ENCODE measurements around the gene LNPEP. TPM values are rescaled to one million over a fixed set of nuclear protein-coding genes. Genes with fewer than 3 reads are reported as not detected.

The LNPEP gene
- total RNA-seq, 1 donor from 2014 or later = 56.8 TPM

- Histone ChIP-seq H3K4me1 (no peaks in the 10 kb centered on the region), H3K36me3 (peaks cover 80% of the 10 kb centered on the region), H3K27ac (replicated peaks) (no peak overlapping the region), H3K27me3 (ENCODE audit: low read depth) (no peaks in the 10 kb centered on the region), H3K4me3 (no peak overlapping the region), H3K9me3 (replicated peaks) (no peaks in the 10 kb centered on the region)
- intact Hi-C loops (cut with micrococcal nuclease) = no loop called here
- no peak for DNase-seq
- TF ChIP-seq, protein P1, sequence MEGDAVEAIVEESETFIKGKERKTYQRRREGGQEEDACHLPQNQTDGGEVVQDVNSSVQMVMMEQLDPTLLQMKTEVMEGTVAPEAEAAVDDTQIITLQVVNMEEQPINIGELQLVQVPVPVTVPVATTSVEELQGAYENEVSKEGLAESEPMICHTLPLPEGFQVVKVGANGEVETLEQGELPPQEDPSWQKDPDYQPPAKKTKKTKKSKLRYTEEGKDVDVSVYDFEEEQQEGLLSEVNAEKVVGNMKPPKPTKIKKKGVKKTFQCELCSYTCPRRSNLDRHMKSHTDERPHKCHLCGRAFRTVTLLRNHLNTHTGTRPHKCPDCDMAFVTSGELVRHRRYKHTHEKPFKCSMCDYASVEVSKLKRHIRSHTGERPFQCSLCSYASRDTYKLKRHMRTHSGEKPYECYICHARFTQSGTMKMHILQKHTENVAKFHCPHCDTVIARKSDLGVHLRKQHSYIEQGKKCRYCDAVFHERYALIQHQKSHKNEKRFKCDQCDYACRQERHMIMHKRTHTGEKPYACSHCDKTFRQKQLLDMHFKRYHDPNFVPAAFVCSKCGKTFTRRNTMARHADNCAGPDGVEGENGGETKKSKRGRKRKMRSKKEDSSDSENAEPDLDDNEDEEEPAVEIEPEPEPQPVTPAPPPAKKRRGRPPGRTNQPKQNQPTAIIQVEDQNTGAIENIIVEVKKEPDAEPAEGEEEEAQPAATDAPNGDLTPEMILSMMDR (IDR thresholded peaks at IDR 0.05; ENCODE audit: borderline replicate concordance) = no peak
Measured at GRCh38 chr5:97021416-97021815, 85.5 kb downstream of the LNPEP start.

- no peak overlapping the region for H3K27ac ChIP-seq (replicated peaks)
Measured at GRCh38 chr5:97022898-97023297, 87.0 kb downstream of the LNPEP start.

GRCh38 chr5:97026721-97027120, 90.8 kb downstream of the LNPEP start:
- Histone ChIP-seq H3K27ac (replicated peaks) (no peak overlapping the region), H3K4me3 (no peak overlapping the region), H3K4me1 (no peaks in the 10 kb centered on the region), H3K9me3 (replicated peaks) (no peaks in the 10 kb centered on the region), H3K36me3 (peaks cover 89% of the 10 kb centered on the region), H3K27me3 (ENCODE audit: low read depth) (no peaks in the 10 kb centered on the region)
- TF ChIP-seq, protein P1 (IDR thresholded peaks at IDR 0.05; ENCODE audit: borderline replicate concordance) = no peak
- DNase-seq = no peak
- intact Hi-C loops (cut with micrococcal nuclease) = no loop called here

More at GRCh38 chr5:97022898-97023297, 87.0 kb downstream of the LNPEP start:
- TF ChIP-seq, protein P1 (IDR thresholded peaks at IDR 0.05; ENCODE audit: borderline replicate concordance) = no peak
- no peak overlapping the region for H3K4me3 ChIP-seq
- H3K9me3 ChIP-seq (replicated peaks) = no peaks in the 10 kb centered on the region
- H3K36me3 ChIP-seq = peaks cover 82% of the 10 kb centered on the region
- intact Hi-C loops (cut with micrococcal nuclease) = no loop called here
- DNase-seq = no peak
- H3K4me1 ChIP-seq = no peaks in the 10 kb centered on the region
- H3K27me3 ChIP-seq (ENCODE audit: low read depth) = no peaks in the 10 kb centered on the region

DNA sequence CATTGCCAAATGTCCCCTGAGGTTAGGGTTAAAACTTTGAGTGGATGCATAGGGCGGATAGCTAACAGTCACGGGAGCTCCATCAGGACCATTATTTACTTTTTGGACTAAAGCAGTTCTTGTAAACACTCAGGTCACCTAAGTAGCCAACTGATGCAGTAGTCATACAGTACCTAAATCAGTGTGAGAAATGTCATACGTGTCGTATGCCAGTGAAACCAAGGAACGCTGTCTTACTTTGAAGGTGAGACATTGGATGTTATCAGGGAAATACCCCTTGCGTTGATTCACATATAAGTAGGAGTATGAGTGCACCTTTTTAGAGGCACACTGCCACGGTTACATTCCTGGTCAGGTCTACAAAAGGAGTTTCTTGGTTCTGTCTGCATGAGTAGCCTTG, 101.9 kb downstream of the LNPEP start:
- intact Hi-C loops (cut with micrococcal nuclease) = no loop called here
- no peak for DNase-seq
- TF ChIP-seq, protein P1 (IDR thresholded peaks at IDR 0.05; ENCODE audit: borderline replicate concordance) = no peak
- Histone ChIP-seq H3K27me3 (ENCODE audit: low read depth) (no peaks in the 10 kb centered on the region), H3K4me1 (no peaks in the 10 kb centered on the region), H3K27ac (replicated peaks) (no peak overlapping the region), H3K4me3 (no peak overlapping the region), H3K9me3 (replicated peaks) (no peaks in the 10 kb centered on the region), H3K36me3 (peaks cover 24% of the 10 kb centered on the region)

- TF ChIP-seq, protein P1 (IDR thresholded peaks at IDR 0.05; ENCODE audit: borderline replicate concordance) = no peak
- intact Hi-C loops (cut with micrococcal nuclease) = no loop called here
- H3K4me1 ChIP-seq = peaks cover 9% of the 10 kb centered on the region
- no peaks in the 10 kb centered on the region for H3K27me3 ChIP-seq (ENCODE audit: low read depth)
- H3K27ac ChIP-seq (replicated peaks) = no peak overlapping the region
- H3K4me3 ChIP-seq = no peak overlapping the region
- H3K9me3 ChIP-seq (replicated peaks) = no peaks in the 10 kb centered on the region
- H3K36me3 ChIP-seq = peaks cover 2% of the 10 kb centered on the region
- no peak for DNase-seq
Measured at GRCh38 chr5:97041239-97041638, 105.4 kb downstream of the LNPEP start.

- H3K27me3 ChIP-seq (ENCODE audit: low read depth) = no peaks in the 10 kb centered on the region
- H3K27ac ChIP-seq (replicated peaks) = no peak overlapping the region
- no peak overlapping the region for H3K4me3 ChIP-seq
- TF ChIP-seq, protein P1 (IDR thresholded peaks at IDR 0.05; ENCODE audit: borderline replicate concordance) = no peak
- intact Hi-C loops (cut with micrococcal nuclease) = no loop called here
- DNase-seq = no peak
- no peaks in the 10 kb centered on the region for H3K9me3 ChIP-seq (replicated peaks)
- peaks cover 9% of the 10 kb centered on the region for H3K4me1 ChIP-seq
- no peaks in the 10 kb centered on the region for H3K36me3 ChIP-seq
Measured at GRCh38 chr5:97042996-97043395, 107.1 kb downstream of the LNPEP start.

All from left ventricle myocardium inferior (tissue), 1 donor.